ENCODE measurements around the gene SIK1.
"Not testable (repeated sequence)": the region's sequence is repeated elsewhere in the genome, so short reads cannot be mapped to it uniquely, and the experiment has no call there.

GRCh38 chr21:43426404-43427241 lies at the start of gene SIK1:
- TF ChIP-seq CTCF (IDR thresholded peaks at IDR 0.05); ZFX (IDR thresholded peaks at IDR 0.05; ENCODE audit: borderline replicate concordance): not testable (repeated sequence)

Data from 22Rv1 (cell line).